ENCODE measurements around the gene PSMD2. TPM values are rescaled to one million over a fixed set of nuclear protein-coding genes. Genes with fewer than 3 reads are reported as not detected.
A peak's percentile ranks its signal among the peaks of the same experiment; 100 is the strongest.

The PSMD2 gene
- total and polyA plus RNA-seq, 4 donors, result 78.7 to 222 (median 166) TPM

DNA sequence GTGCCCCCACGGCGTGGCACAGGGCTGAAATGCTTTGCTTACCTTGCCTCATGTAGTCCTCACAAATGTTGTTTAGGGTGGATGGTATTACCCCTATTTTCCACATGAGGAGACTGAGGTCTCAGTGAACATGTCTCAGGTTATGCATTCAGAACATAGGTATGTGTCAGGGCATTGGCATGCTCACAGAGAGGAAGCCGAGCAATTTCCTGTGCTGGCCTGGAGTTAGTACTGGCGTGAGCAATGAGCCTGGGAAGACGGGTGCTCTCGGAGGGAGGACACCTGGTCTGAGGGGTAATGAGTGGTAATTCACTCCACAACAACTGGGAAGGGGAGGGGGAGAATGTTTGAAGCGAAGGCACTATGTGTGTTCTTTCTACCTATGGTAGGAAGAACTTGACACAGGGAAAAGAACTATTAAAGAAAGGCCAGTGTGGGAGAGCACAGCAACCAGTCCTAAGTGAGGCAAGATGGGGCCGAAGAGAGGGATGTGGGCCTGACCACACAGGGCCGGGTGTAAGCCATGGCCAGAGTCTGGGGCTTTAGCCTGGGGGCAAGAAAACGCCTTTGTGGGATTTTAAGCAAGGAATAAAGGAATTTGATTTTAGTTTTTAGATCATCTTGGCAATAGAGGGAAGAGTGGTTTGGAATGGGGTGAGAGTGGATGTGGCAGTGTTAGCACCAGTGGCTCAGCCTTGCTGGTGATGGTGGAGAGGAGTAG lies 33.5 kb downstream of the PSMD2 start:
- ATAC-seq (ENCODE audit: insufficient read depth, low FRiP score) (no peak), DNase-seq (no peak)
- Histone ChIP-seq H3K4me3 (no peak overlapping the region), H3K4me1 (ENCODE audit: control insufficient read depth in 5 of 5, insufficient read depth in 5 of 5, low read length in 5 of 5) (peaks cover 0 to 15% (median 14%) of the 10 kb centered on the region in 5 donors), H3K27me3 (ENCODE audit: control insufficient read depth in 3 of 3, insufficient read depth in 3 of 3, low read length in 2 of 3) (no peaks in the 10 kb centered on the region), H3K27ac (ENCODE audit: low read depth in 1 of 2, low read length in 1 of 2) (peak overlapping the region; percentile 65 to 67), H3K36me3 (ENCODE audit: control insufficient read depth in 4 of 4, insufficient read depth in 4 of 4, low read length in 4 of 4) (peaks cover 30 to 56% (median 46%) of the 10 kb centered on the region in 4 donors), H3K9ac (ENCODE audit: insufficient read depth in 1 of 2, low read length in 2 of 2) (no peak overlapping the region), H3K9me3 (ENCODE audit: control insufficient read depth in 4 of 4, insufficient read depth in 3 of 4, low read length in 3 of 4) (no peaks in the 10 kb centered on the region)
- WGBS, 2 donors, result 64 to 66% methylated on average over 10 of the region's 10 CpGs
- TF ChIP-seq, protein P1, sequence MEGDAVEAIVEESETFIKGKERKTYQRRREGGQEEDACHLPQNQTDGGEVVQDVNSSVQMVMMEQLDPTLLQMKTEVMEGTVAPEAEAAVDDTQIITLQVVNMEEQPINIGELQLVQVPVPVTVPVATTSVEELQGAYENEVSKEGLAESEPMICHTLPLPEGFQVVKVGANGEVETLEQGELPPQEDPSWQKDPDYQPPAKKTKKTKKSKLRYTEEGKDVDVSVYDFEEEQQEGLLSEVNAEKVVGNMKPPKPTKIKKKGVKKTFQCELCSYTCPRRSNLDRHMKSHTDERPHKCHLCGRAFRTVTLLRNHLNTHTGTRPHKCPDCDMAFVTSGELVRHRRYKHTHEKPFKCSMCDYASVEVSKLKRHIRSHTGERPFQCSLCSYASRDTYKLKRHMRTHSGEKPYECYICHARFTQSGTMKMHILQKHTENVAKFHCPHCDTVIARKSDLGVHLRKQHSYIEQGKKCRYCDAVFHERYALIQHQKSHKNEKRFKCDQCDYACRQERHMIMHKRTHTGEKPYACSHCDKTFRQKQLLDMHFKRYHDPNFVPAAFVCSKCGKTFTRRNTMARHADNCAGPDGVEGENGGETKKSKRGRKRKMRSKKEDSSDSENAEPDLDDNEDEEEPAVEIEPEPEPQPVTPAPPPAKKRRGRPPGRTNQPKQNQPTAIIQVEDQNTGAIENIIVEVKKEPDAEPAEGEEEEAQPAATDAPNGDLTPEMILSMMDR (IDR thresholded peaks at IDR 0.05; ENCODE audit: control extremely low read depth, extremely low read depth), result no peak

DNA sequence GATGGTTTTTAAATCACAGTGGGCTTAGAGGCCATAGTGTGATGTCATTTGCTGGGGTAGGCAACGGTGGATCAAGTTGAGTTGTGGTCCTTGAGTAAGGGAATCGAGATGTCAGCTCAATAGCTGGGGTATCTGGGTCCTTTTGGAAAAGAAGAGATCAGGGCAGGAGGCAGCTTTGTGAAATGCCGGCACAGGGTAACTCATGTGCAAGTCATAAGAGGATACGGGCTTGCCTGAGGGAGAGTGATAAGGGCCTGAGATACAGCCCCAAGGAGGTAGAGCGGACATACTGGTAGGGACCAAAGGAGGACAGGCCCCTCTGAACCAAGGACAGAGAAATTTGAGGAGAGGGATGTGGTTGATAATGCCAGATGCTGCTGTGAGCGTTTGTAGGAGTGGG lies 34.1 kb downstream of the PSMD2 start:
- Histone ChIP-seq H3K4me1 (ENCODE audit: control insufficient read depth in 5 of 5, insufficient read depth in 5 of 5, low read length in 5 of 5) (peaks cover under 1 to 20% (median 17%) of the 10 kb centered on the region in 5 donors), H3K9ac (ENCODE audit: insufficient read depth in 1 of 2, low read length in 2 of 2) (no peak overlapping the region), H3K36me3 (ENCODE audit: control insufficient read depth in 4 of 4, insufficient read depth in 4 of 4, low read length in 4 of 4) (peaks cover 26 to 49% (median 41%) of the 10 kb centered on the region in 4 donors), H3K9me3 (ENCODE audit: control insufficient read depth in 4 of 4, insufficient read depth in 3 of 4, low read length in 3 of 4) (no peaks in the 10 kb centered on the region), H3K27me3 (ENCODE audit: control insufficient read depth in 3 of 3, insufficient read depth in 3 of 3, low read length in 2 of 3) (no peaks in the 10 kb centered on the region), H3K4me3 (no peak overlapping the region), H3K27ac (ENCODE audit: low read depth in 1 of 2, low read length in 1 of 2) (peak overlapping the region in 1 of 2 donors; percentile 35)
- ATAC-seq (ENCODE audit: insufficient read depth, low FRiP score) (no peak), DNase-seq (no peak)
- 88 to 92% methylated on average over 6 of the region's 6 CpGs for WGBS, 2 donors
- TF ChIP-seq, protein P1 (IDR thresholded peaks at IDR 0.05; ENCODE audit: control extremely low read depth, extremely low read depth), result no peak

GRCh38 chr3:184333700-184334099 lies 34.7 kb downstream of the PSMD2 start:
- ATAC-seq (ENCODE audit: insufficient read depth, low FRiP score), result no peak
- TF ChIP-seq, protein P1 (IDR thresholded peaks at IDR 0.05; ENCODE audit: control extremely low read depth, extremely low read depth), result no peak
- H3K36me3 ChIP-seq (ENCODE audit: control insufficient read depth in 4 of 4, insufficient read depth in 4 of 4, low read length in 4 of 4), result peaks cover 21 to 44% (median 36%) of the 10 kb centered on the region in 4 donors
- no peaks in the 10 kb centered on the region for H3K9me3 ChIP-seq (ENCODE audit: control insufficient read depth in 4 of 4, insufficient read depth in 3 of 4, low read length in 3 of 4)
- H3K4me1 ChIP-seq (ENCODE audit: control insufficient read depth in 5 of 5, insufficient read depth in 5 of 5, low read length in 5 of 5), result peaks cover 3 to 25% (median 17%) of the 10 kb centered on the region in 5 donors
- peak overlapping the region in 1 of 2 donors; percentile 0 for H3K27ac ChIP-seq (ENCODE audit: low read depth in 1 of 2, low read length in 1 of 2)
- DNase-seq, result no peak
- H3K4me3 ChIP-seq, result no peak overlapping the region
- H3K9ac ChIP-seq (ENCODE audit: insufficient read depth in 1 of 2, low read length in 2 of 2), result no peak overlapping the region
- H3K27me3 ChIP-seq (ENCODE audit: control insufficient read depth in 3 of 3, insufficient read depth in 3 of 3, low read length in 2 of 3), result no peaks in the 10 kb centered on the region
- WGBS, 2 donors, result 86 to 87% methylated on average over 3 of the region's 3 CpGs
